ENCODE measurements around the gene CACNB2.
"Not testable (repeated sequence)": the region's sequence is repeated elsewhere in the genome, so short reads cannot be mapped to it uniquely, and the experiment has no call there.

The CACNB2 gene

DNA sequence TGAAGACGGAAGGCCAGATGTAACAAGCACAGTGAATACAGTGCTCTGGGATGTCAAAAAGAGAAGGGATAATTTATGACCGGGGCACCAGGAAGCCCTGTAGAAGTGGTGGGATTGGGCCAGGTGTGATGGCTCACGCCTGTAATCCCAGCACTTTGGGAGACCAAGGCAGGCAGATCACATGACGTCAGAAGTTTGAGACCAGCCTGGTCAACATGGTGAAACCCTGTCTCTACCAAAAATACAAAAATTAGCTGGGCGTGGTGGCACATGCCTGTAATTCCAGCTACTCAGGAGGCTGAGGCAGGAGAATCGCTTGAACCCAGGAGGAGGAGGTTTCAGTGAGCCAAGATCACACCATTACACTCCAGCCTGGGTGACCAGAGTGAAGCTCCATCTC is 305.4 kb downstream of the CACNB2 start:
- H3K9me3 Mint-ChIP-seq (ENCODE audit: low read depth); H3K27ac Mint-ChIP-seq; H3K36me3 Mint-ChIP-seq; H3K4me3 Mint-ChIP-seq; H3K27me3 Mint-ChIP-seq; H3K4me1 Mint-ChIP-seq (ENCODE audit: low read depth): not testable (repeated sequence)

DNA sequence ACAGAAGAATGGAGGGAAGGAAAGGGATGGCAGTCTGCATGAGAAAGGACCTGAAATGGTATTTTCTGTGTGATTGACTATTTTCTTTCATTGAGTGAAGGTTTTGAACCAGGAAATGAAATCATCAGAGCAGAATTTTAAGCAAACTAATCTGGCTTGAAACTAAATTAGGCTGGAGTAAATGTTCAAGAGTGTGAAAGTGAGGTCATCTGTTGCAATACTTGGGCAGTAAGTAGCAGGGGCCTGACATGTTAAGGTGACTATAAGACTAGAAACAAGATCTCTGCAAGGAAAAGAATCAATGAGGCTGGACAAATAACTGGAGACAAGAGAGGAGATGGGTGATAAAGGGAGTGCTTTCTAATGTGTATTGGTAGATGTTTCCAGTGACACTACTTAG is 306.0 kb downstream of the CACNB2 start:
- Mint-ChIP-seq H3K27ac (no peak overlapping the region), H3K27me3 (peaks cover 3% of the 10 kb centered on the region), H3K4me3 (no peak overlapping the region), H3K4me1 (ENCODE audit: low read depth) (no peaks in the 10 kb centered on the region), H3K9me3 (ENCODE audit: low read depth) (no peaks in the 10 kb centered on the region), H3K36me3 (no peaks in the 10 kb centered on the region)

- Mint-ChIP-seq H3K27ac (no peak overlapping the region), H3K9me3 (ENCODE audit: low read depth) (no peaks in the 10 kb centered on the region), H3K27me3 (peaks cover 3% of the 10 kb centered on the region), H3K4me3 (no peak overlapping the region), H3K4me1 (ENCODE audit: low read depth) (no peaks in the 10 kb centered on the region), H3K36me3 (no peaks in the 10 kb centered on the region)
These were observed 309.4 kb downstream of the CACNB2 start for GRCh38 chr10:18449611-18450026.

- no peaks in the 10 kb centered on the region for H3K4me1 Mint-ChIP-seq (ENCODE audit: low read depth)
- H3K36me3 Mint-ChIP-seq, result no peaks in the 10 kb centered on the region
These were observed 310.1 kb downstream of the CACNB2 start for GRCh38 chr10:18450298-18450697.

GRCh38 chr10:18455086-18455884 is 315.1 kb downstream of the CACNB2 start:
- Mint-ChIP-seq H3K9me3 (ENCODE audit: low read depth) (no peaks in the 10 kb centered on the region), H3K27ac (no peak overlapping the region), H3K36me3 (no peaks in the 10 kb centered on the region), H3K4me1 (ENCODE audit: low read depth) (no peaks in the 10 kb centered on the region), H3K27me3 (no peaks in the 10 kb centered on the region), H3K4me3 (no peak overlapping the region)

More at GRCh38 chr10:18450298-18450697, 310.1 kb downstream of the CACNB2 start:
- Mint-ChIP-seq H3K4me3 (no peak overlapping the region), H3K27ac (no peak overlapping the region), H3K27me3 (peaks cover 3% of the 10 kb centered on the region), H3K9me3 (ENCODE audit: low read depth) (no peaks in the 10 kb centered on the region)

GRCh38 chr10:18456984-18457383 is 316.8 kb downstream of the CACNB2 start:
- Mint-ChIP-seq H3K4me1 (ENCODE audit: low read depth) (no peaks in the 10 kb centered on the region), H3K27ac (no peak overlapping the region), H3K36me3 (no peaks in the 10 kb centered on the region), H3K27me3 (peaks cover 2% of the 10 kb centered on the region), H3K9me3 (ENCODE audit: low read depth) (no peaks in the 10 kb centered on the region), H3K4me3 (no peak overlapping the region)

- H3K27me3 Mint-ChIP-seq, result peaks cover 5% of the 10 kb centered on the region
These were observed 319.8 kb downstream of the CACNB2 start for GRCh38 chr10:18460032-18460431.

GRCh38 chr10:18463673-18464211 is 323.5 kb downstream of the CACNB2 start:
- peaks cover 7% of the 10 kb centered on the region for H3K27me3 Mint-ChIP-seq
- no peaks in the 10 kb centered on the region for H3K9me3 Mint-ChIP-seq (ENCODE audit: low read depth)
- no peaks in the 10 kb centered on the region for H3K4me1 Mint-ChIP-seq (ENCODE audit: low read depth)
- no peaks in the 10 kb centered on the region for H3K36me3 Mint-ChIP-seq
- no peak overlapping the region for H3K4me3 Mint-ChIP-seq
- no peak overlapping the region for H3K27ac Mint-ChIP-seq

More at GRCh38 chr10:18460032-18460431, 319.8 kb downstream of the CACNB2 start:
- Mint-ChIP-seq H3K9me3 (ENCODE audit: low read depth) (no peaks in the 10 kb centered on the region), H3K4me1 (ENCODE audit: low read depth) (no peaks in the 10 kb centered on the region), H3K4me3 (no peak overlapping the region), H3K36me3 (no peaks in the 10 kb centered on the region), H3K27ac (no peak overlapping the region)

DNA sequence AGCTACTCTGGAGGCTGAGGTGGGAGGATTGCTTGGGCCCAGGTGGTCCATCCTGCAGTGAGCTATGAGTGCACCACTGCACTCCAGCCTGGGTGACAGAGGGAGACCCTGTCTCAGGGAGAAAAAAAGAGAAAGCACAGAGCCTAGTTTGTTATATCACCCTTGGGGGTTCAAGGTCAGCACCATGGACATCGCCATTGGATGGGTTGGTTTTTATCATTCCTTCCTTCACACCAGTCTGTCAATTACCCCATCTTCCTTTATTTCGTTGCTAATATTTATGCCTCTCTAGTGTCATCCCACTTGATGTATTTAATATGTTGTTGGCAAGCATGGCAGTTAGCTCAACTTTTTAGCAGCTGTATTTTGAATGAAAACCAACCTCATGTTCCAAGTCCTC is 328.9 kb downstream of the CACNB2 start:
- Mint-ChIP-seq H3K4me1 (ENCODE audit: low read depth) (no peaks in the 10 kb centered on the region), H3K4me3 (no peak overlapping the region), H3K27me3 (peaks cover 2% of the 10 kb centered on the region), H3K27ac (no peak overlapping the region), H3K9me3 (ENCODE audit: low read depth) (no peaks in the 10 kb centered on the region), H3K36me3 (no peaks in the 10 kb centered on the region)

- Mint-ChIP-seq H3K4me1 (ENCODE audit: low read depth) (no peaks in the 10 kb centered on the region), H3K27ac (no peak overlapping the region), H3K4me3 (no peak overlapping the region), H3K9me3 (ENCODE audit: low read depth) (no peaks in the 10 kb centered on the region), H3K36me3 (no peaks in the 10 kb centered on the region), H3K27me3 (peaks cover 3% of the 10 kb centered on the region)
These were observed 332.8 kb downstream of the CACNB2 start for GRCh38 chr10:18472977-18473376.

DNA sequence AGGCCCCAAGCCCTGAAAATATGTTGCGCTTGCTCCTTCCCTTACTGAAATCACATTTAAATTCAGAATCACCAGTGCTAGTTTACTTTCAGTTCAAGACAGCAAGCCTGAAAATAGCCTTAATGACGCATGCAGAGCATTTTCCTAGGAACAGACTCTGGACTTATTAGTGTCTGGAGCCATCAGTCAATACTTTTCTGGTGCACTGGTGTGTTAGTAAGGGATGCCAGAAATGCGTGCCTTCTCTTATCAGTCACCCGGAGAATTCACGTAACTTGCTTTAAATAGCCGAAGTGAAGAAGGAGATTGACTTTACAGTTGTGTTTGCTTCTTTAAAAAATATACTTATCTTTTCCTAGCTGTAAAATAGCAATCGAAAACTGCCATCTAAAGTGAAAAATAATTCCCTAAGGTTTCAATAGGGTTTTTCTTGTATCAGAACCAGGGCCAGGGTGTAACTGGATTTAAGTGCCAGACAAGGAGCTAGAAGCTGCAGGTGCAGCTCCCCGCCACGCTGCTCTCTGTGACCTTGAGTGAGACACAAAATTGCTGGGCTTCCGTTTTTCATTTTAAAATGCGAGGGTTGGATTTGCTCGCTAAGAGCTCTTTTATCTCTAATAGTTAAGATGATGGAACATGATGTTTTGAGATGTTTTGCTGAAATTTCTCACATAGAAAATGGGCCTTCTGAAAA is 333.3 kb downstream of the CACNB2 start:
- H3K4me1 Mint-ChIP-seq (ENCODE audit: low read depth), result no peaks in the 10 kb centered on the region
- no peaks in the 10 kb centered on the region for H3K9me3 Mint-ChIP-seq (ENCODE audit: low read depth)
- peaks cover 3% of the 10 kb centered on the region for H3K27me3 Mint-ChIP-seq
- H3K36me3 Mint-ChIP-seq, result no peaks in the 10 kb centered on the region
- H3K4me3 Mint-ChIP-seq, result no peak overlapping the region
- no peak overlapping the region for H3K27ac Mint-ChIP-seq

GRCh38 chr10:18474118-18474455 is 333.9 kb downstream of the CACNB2 start:
- H3K27ac Mint-ChIP-seq, result no peak overlapping the region
- no peaks in the 10 kb centered on the region for H3K9me3 Mint-ChIP-seq (ENCODE audit: low read depth)
- no peaks in the 10 kb centered on the region for H3K36me3 Mint-ChIP-seq
- no peaks in the 10 kb centered on the region for H3K4me1 Mint-ChIP-seq (ENCODE audit: low read depth)
- H3K4me3 Mint-ChIP-seq, result no peak overlapping the region
- peaks cover 3% of the 10 kb centered on the region for H3K27me3 Mint-ChIP-seq

DNA sequence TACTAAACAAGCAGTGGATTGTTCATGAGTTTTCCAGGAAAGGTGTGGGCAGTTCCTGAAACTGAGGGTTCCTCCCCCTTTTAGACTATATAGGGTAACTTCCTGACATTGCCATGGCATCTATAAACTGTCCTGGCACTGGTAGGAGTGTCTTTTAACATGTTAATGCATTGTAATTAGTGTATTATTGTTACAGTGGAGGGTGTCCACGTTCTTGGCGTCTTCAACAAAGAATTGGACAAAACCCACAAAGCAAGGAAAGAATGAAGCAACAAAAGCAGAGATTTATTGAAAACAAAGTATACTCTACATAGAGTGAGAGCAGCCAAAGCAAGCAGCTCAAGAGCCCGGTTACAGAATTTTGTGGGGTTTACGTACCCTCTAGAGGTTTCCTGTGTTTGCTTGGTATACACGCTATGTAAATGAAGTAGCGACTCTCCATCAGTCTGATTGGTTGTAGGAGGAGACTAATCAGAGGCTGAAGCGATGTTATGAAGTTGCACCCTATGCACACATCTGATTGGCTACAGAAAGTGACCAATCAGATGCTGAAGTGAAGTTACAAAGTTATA is 335.9 kb downstream of the CACNB2 start:
- Mint-ChIP-seq H3K4me3 (no peak overlapping the region), H3K4me1 (ENCODE audit: low read depth) (no peaks in the 10 kb centered on the region), H3K36me3 (no peaks in the 10 kb centered on the region), H3K9me3 (ENCODE audit: low read depth) (no peaks in the 10 kb centered on the region), H3K27ac (no peak overlapping the region), H3K27me3 (peaks cover 3% of the 10 kb centered on the region)

- Mint-ChIP-seq H3K27ac (no peak overlapping the region), H3K36me3 (no peaks in the 10 kb centered on the region), H3K4me1 (ENCODE audit: low read depth) (no peaks in the 10 kb centered on the region), H3K9me3 (ENCODE audit: low read depth) (no peaks in the 10 kb centered on the region), H3K4me3 (no peak overlapping the region), H3K27me3 (peaks cover 3% of the 10 kb centered on the region)
These were observed 338.1 kb downstream of the CACNB2 start for GRCh38 chr10:18478354-18478753.

DNA sequence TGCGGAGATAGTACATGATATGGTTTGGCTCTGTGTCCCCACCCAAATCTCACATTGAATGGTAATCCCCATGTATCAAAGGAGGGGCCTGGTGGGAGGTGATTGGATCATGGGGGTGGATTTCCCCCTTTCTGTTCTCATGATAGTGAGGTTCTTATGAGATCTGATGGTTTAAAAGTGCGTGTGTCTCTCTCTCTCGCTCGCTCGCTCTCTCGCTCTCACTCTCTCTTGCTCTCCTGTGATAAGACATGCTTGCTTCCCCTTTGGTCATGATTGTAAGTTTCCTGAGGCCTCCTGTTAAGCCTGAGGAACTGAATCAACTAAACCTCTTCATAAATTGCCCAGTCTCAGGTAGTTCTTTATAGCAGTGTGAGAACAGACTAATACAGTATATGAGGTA is 339.3 kb downstream of the CACNB2 start:
- Mint-ChIP-seq H3K27me3 (peaks cover 3% of the 10 kb centered on the region), H3K9me3 (ENCODE audit: low read depth) (no peaks in the 10 kb centered on the region), H3K36me3 (no peaks in the 10 kb centered on the region), H3K4me3 (no peak overlapping the region), H3K27ac (no peak overlapping the region), H3K4me1 (ENCODE audit: low read depth) (no peaks in the 10 kb centered on the region)
